A673 (cell line): ENCODE data around the gene PPP1R14B.

Experiments used
- EZH2 ChIP-seq: fragments of 200-600 bp; sonication (generic); IDR thresholded peaks from 2 replicates; pipeline ENCODE4 v1.6.1; 2017; ENCODE audit warnings: borderline replicate concordance, low read depth, mild to moderate bottlenecking, mixed read lengths, antibody characterized with exemption, low read length; ENCODE audit not compliant: poor library complexity, severe bottlenecking
- TF ChIP-seq, protein P1 (sequence below): fragments of 300-800, 200-600 bp; sonication (generic); conservative IDR thresholded peaks from 2 replicates; pipeline ENCODE4 v1.5.1; 2017; ENCODE audit warnings: low read depth, mild to moderate bottlenecking, antibody characterized with exemption, low read length, moderate library complexity, mixed read lengths

GRCh38 chr11:64220798-64221197, 25.9 kb downstream of the PPP1R14B start:
- no peak for TF ChIP-seq EZH2
- TF ChIP-seq, protein P1, sequence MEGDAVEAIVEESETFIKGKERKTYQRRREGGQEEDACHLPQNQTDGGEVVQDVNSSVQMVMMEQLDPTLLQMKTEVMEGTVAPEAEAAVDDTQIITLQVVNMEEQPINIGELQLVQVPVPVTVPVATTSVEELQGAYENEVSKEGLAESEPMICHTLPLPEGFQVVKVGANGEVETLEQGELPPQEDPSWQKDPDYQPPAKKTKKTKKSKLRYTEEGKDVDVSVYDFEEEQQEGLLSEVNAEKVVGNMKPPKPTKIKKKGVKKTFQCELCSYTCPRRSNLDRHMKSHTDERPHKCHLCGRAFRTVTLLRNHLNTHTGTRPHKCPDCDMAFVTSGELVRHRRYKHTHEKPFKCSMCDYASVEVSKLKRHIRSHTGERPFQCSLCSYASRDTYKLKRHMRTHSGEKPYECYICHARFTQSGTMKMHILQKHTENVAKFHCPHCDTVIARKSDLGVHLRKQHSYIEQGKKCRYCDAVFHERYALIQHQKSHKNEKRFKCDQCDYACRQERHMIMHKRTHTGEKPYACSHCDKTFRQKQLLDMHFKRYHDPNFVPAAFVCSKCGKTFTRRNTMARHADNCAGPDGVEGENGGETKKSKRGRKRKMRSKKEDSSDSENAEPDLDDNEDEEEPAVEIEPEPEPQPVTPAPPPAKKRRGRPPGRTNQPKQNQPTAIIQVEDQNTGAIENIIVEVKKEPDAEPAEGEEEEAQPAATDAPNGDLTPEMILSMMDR = no peak
